RWPE1 (cell line): ENCODE data around the gene SEMA6A.

ENCODE experiments used
- CTCF ChIA-PET: fragments of 350-600 bp; sonication (Branson Sonifier 250); formaldehyde crosslinking; extraction: SDS; loops from one replicate; lab custom pipeline; 2021; lab: Yijun Ruan, JAX
- POLR2A ChIA-PET: fragments of 400-600 bp; formaldehyde crosslinking; extraction: SDS; loops from one replicate; lab custom pipeline; 2020; ENCODE audit warnings: antibody characterized with exemption; ENCODE audit not compliant: low non-redundant PET; lab: Yijun Ruan, JAX
- DNase-seq: peaks from one replicate; pipeline ENCODE4 v3.0.0; 2012; ENCODE audit warnings: low spot score
- H3K27ac ChIP-seq: fragments of 450-650 bp; 2 replicates; pipeline ENCODE4 v1.5.1; 2017
- CTCF ChIP-seq: fragments of 450-650 bp; conservative IDR thresholded peaks from 2 replicates; pipeline ENCODE4 v1.5.1; 2017; ENCODE audit warnings: low read depth, mild to moderate bottlenecking

The SEMA6A gene

GRCh38 chr5:116402235-116402634, 172.4 kb downstream of the SEMA6A start:
- CTCF ChIA-PET, result no interaction called here
- no peak overlapping the region for H3K27ac ChIP-seq
- DNase-seq, result no peak
- no peak for TF ChIP-seq CTCF
- POLR2A ChIA-PET, result no interaction called here

- POLR2A ChIA-PET, result no interaction called here
- no peak overlapping the region for H3K27ac ChIP-seq
- no peak for TF ChIP-seq CTCF
- CTCF ChIA-PET, result no interaction called here
- DNase-seq, result no peak
Measured at GRCh38 chr5:116401576-116401975, 173.0 kb downstream of the SEMA6A start.

GRCh38 chr5:116396476-116397099, 178.0 kb downstream of the SEMA6A start:
- CTCF ChIA-PET, result no interaction called here
- POLR2A ChIA-PET, result no interaction called here
- TF ChIP-seq CTCF, result no peak
- no peak for DNase-seq
- no peak overlapping the region for H3K27ac ChIP-seq

- CTCF ChIA-PET, result no interaction called here
- H3K27ac ChIP-seq, result no peak overlapping the region
- TF ChIP-seq CTCF, result no peak
- POLR2A ChIA-PET, result no interaction called here
- no peak for DNase-seq
Measured at GRCh38 chr5:116395631-116396203, 178.9 kb downstream of the SEMA6A start.

GRCh38 chr5:116395226-116395625, 179.4 kb downstream of the SEMA6A start:
- no peak for DNase-seq
- CTCF ChIA-PET, result no interaction called here
- POLR2A ChIA-PET, result no interaction called here
- no peak overlapping the region for H3K27ac ChIP-seq
- TF ChIP-seq CTCF, result no peak

GRCh38 chr5:116394186-116394867, 180.3 kb downstream of the SEMA6A start:
- POLR2A ChIA-PET, result no interaction called here
- no peak for DNase-seq
- CTCF ChIA-PET, result no interaction called here
- TF ChIP-seq CTCF, result no peak
- H3K27ac ChIP-seq, result no peak overlapping the region
